ENCODE data around the gene FIGNL2.
"Not testable (repeated sequence)": the region's sequence is repeated elsewhere in the genome, so short reads cannot be mapped to it uniquely, and the experiment has no call there.

FIGNL2 gene

DNA sequence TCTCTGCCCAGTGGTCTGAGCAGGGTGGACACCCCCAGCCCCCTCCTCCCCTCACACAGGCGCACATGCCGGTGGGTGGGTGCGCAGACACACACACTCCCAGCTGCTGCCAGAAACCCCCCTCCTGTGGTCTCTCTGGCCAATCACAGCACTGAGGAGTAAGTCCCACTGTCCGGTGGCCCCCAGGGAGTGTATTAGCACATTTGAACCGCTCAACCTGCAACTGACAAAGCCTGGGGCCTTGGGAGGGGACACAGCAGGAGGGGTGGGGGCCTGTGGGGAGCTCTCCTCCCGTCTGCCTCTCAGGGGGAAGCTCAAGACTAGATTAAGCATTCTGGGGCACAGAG is 11.7 kb downstream of the FIGNL2 start:
- TF ChIP-seq, protein P1, sequence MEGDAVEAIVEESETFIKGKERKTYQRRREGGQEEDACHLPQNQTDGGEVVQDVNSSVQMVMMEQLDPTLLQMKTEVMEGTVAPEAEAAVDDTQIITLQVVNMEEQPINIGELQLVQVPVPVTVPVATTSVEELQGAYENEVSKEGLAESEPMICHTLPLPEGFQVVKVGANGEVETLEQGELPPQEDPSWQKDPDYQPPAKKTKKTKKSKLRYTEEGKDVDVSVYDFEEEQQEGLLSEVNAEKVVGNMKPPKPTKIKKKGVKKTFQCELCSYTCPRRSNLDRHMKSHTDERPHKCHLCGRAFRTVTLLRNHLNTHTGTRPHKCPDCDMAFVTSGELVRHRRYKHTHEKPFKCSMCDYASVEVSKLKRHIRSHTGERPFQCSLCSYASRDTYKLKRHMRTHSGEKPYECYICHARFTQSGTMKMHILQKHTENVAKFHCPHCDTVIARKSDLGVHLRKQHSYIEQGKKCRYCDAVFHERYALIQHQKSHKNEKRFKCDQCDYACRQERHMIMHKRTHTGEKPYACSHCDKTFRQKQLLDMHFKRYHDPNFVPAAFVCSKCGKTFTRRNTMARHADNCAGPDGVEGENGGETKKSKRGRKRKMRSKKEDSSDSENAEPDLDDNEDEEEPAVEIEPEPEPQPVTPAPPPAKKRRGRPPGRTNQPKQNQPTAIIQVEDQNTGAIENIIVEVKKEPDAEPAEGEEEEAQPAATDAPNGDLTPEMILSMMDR (IDR thresholded peaks at IDR 0.05; ENCODE audit: control insufficient read depth, insufficient read depth, low read depth, low read length, missing control alignments): no peak
- DNase-seq (ENCODE audit: low read depth): no peak
- H3K4me3 ChIP-seq (ENCODE audit: control insufficient read depth, low read depth, low read length): no peak overlapping the region

- TF ChIP-seq, protein P1 (IDR thresholded peaks at IDR 0.05; ENCODE audit: control insufficient read depth, insufficient read depth, low read depth, low read length, missing control alignments): no peak
- no peak overlapping the region for H3K4me3 ChIP-seq (ENCODE audit: control insufficient read depth, low read depth, low read length)
- DNase-seq (ENCODE audit: low read depth): no peak
Measured at GRCh38 chr12:51836041-51836826, 12.3 kb downstream of the FIGNL2 start.

GRCh38 chr12:51834411-51834810 is 14.1 kb downstream of the FIGNL2 start:
- no peak overlapping the region for H3K4me3 ChIP-seq (ENCODE audit: control insufficient read depth, low read depth, low read length)
- no peak for DNase-seq (ENCODE audit: low read depth)
- TF ChIP-seq, protein P1 (IDR thresholded peaks at IDR 0.05; ENCODE audit: control insufficient read depth, insufficient read depth, low read depth, low read length, missing control alignments): no peak

DNA sequence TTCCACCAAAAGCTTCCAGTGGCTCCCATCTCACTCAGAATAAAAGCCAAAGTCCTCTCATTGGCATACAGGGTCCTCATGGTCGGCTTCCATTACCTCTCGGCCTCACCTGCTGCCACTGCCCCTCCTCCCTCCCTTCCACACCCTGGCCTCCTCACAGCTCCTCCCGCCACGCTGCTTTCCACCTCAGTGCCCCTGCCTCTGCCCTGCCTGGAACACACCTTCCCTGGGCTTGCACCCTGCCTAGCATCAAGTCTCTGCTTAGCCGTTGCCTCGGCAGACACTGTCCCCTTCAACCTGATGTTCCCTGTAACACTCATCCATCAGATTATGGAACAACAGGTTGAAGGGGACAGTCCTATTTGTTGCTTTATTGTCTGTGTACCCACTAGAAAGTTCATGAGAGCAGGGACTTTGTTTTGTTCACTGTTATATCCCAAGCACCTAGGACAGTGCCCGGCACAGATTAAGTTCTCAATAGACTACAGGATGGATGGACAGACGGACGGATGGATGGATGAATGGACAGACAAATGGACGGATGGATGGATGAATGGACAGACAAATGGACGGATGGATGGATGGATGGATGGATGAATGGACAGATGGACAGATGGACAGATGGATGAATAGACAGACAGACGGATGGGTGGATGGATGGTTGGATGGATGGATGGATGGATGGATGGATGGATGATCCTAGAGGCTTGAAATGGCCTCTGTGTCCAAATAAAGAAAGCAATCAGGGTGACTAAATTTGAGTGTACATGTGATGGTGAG is 14.9 kb downstream of the FIGNL2 start:
- no peak overlapping the region for H3K4me3 ChIP-seq (ENCODE audit: control insufficient read depth, low read depth, low read length)
- TF ChIP-seq, protein P1 (IDR thresholded peaks at IDR 0.05; ENCODE audit: control insufficient read depth, insufficient read depth, low read depth, low read length, missing control alignments): no peak
- DNase-seq (ENCODE audit: low read depth): no peak

DNA sequence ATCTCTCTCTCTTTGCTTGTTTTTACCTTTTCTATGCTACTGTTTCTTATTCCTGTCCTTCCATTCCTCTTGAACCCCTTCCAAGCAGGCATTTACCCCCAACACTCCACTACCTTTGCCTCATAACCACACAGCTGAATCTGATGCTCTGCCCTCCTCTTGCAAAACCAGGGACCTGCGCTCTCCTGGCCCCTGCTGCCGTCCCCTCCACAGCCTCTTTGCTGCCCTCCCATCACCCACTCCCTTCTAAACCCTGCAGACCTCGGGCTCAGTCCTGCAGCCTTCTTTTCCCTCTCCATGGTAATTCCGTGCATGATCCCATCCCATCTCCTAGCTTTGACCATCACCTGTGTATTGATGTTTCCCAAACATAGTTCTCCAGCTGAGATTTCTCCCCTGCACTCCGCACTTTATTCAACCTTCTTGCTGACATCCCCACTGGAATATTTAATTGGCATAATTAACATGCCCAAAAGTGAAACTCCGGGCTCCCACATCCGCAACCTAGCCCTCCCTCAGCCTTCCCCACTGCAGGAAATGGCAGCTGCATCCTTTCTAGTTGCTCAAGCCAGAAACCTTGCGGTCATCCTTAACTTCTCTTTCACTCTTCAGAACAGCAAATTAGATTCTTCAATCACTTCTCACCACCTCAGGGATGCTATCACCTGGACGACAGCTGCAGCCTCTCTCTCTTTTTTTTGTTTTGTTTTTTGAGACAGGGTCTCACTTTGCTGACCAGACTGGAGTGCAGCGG is 16.0 kb downstream of the FIGNL2 start:
- H3K4me3 ChIP-seq (ENCODE audit: control insufficient read depth, low read depth, low read length): no peak overlapping the region
- TF ChIP-seq, protein P1 (IDR thresholded peaks at IDR 0.05; ENCODE audit: control insufficient read depth, insufficient read depth, low read depth, low read length, missing control alignments): no peak
- DNase-seq (ENCODE audit: low read depth): no peak

DNA sequence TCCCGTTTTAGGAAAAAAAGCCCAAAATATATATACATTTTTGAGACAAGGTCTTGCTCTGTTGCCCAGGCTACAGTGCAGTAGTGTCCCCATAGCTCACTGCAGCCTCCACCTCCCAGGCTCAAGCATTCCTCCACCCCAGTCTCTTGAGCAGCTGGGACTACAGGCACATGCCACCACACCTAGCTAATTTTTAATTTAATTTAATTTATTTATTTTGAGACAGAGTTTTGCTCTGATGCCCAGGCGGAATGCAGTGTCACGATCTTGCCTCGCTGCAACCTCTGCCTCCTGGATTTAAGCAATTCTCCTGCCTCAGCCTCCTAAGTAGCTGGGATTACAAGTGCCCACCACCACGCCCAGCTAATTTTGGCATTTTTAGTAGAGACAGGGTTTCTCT is 16.7 kb downstream of the FIGNL2 start:
- H3K4me3 ChIP-seq (ENCODE audit: control insufficient read depth, low read depth, low read length); DNase-seq (ENCODE audit: low read depth): not testable (repeated sequence)

Data from AG09309 (cell line).